Fibroblast of the conjunctiva (primary cell): ENCODE results near the gene HIGD2B.
"Not testable (repeated sequence)": the region's sequence is repeated elsewhere in the genome, so short reads cannot be mapped to it uniquely, and the experiment has no call there.

ENCODE experiments used
- DNase-seq: peaks from one replicate; pipeline ENCODE4 v3.0.0-alpha.2; 2010; ENCODE audit warnings: low read depth

The HIGD2B gene

GRCh38 chr15:72676838-72677237, 9.1 kb downstream of the HIGD2B start:
- no peak for DNase-seq

- no peak for DNase-seq
Observed at GRCh38 chr15:72671525-72671924, 14.5 kb downstream of the HIGD2B start.

GRCh38 chr15:72670656-72671352, 15.2 kb downstream of the HIGD2B start:
- DNase-seq = peak; percentile 29

- not testable (repeated sequence) for DNase-seq
Observed at GRCh38 chr15:72669803-72670202, 16.2 kb downstream of the HIGD2B start.

GRCh38 chr15:72665706-72666105, 20.3 kb downstream of the HIGD2B start:
- DNase-seq = not testable (repeated sequence)

- not testable (repeated sequence) for DNase-seq
Observed at GRCh38 chr15:72663931-72664330, 22.1 kb downstream of the HIGD2B start.

- not testable (repeated sequence) for DNase-seq
Observed at GRCh38 chr15:72661081-72661480, 24.9 kb downstream of the HIGD2B start.

GRCh38 chr15:72656014-72656413, 30.0 kb downstream of the HIGD2B start:
- not testable (repeated sequence) for DNase-seq

- not testable (repeated sequence) for DNase-seq
Observed at GRCh38 chr15:72654397-72654796, 31.6 kb downstream of the HIGD2B start, which contains the start of gene GOLGA6B. GOLGA6B (plus strand) TSS chr15:72654697; CDS start chr15:72654738, 41 bp downstream.

- DNase-seq = not testable (repeated sequence)
Observed at GRCh38 chr15:72648631-72649253, 37.2 kb downstream of the HIGD2B start.

- not testable (repeated sequence) for DNase-seq
Observed at GRCh38 chr15:72642271-72642670, 43.7 kb downstream of the HIGD2B start.

- DNase-seq = not testable (repeated sequence)
Observed at GRCh38 chr15:72639759-72640483, 46.1 kb downstream of the HIGD2B start.

- peak; percentile 46 for DNase-seq
Observed at GRCh38 chr15:72636519-72637282, 49.3 kb downstream of the HIGD2B start.

GRCh38 chr15:72629068-72629570, 56.9 kb downstream of the HIGD2B start:
- DNase-seq = not testable (repeated sequence)

- not testable (repeated sequence) for DNase-seq
Observed at GRCh38 chr15:72628249-72629067, 57.5 kb downstream of the HIGD2B start.

- DNase-seq = not testable (repeated sequence)
Observed at GRCh38 chr15:72626153-72626552, 59.8 kb downstream of the HIGD2B start.
